ENCODE results near the gene MRRF. TPM values are rescaled to one million over a fixed set of nuclear protein-coding genes. Genes with fewer than 3 reads are reported as not detected.

Gene MRRF
- total RNA-seq, 1 donor from 2014 or later = 55.2 TPM

- Mint-ChIP-seq H3K27me3 (peaks cover 65% of the 10 kb centered on the region), H3K4me1 (peaks cover 29% of the 10 kb centered on the region), H3K9me3 (no peaks in the 10 kb centered on the region), H3K4me3 (no peak overlapping the region), H3K36me3 (ENCODE audit: low read depth) (no peaks in the 10 kb centered on the region), H3K27ac (no peak overlapping the region)
- TF ChIP-seq CTCF (IDR thresholded peaks at IDR 0.05) = no peak
- intact Hi-C loops (cut with micrococcal nuclease) = no loop called here
- ChIA-PET POLR2A (no interaction called here), CTCF (no interaction called here)
- ATAC-seq (ENCODE audit: low read depth) (no peak), DNase-seq (no peak)
Observed at GRCh38 chr9:122221183-122221811, 43.4 kb upstream of the MRRF start.

- ChIA-PET CTCF (no interaction called here), POLR2A (no interaction called here)
- DNase-seq = no peak
- Mint-ChIP-seq H3K9me3 (no peaks in the 10 kb centered on the region), H3K4me3 (no peak overlapping the region), H3K36me3 (ENCODE audit: low read depth) (no peaks in the 10 kb centered on the region), H3K27me3 (peaks cover 64% of the 10 kb centered on the region), H3K27ac (no peak overlapping the region), H3K4me1 (peaks cover 31% of the 10 kb centered on the region)
- intact Hi-C loops (cut with micrococcal nuclease) = no loop called here
- no peak for TF ChIP-seq CTCF (IDR thresholded peaks at IDR 0.05)
- no peak for ATAC-seq (ENCODE audit: low read depth)
Observed at GRCh38 chr9:122222791-122223190, 41.9 kb upstream of the MRRF start.

- CTCF ChIA-PET = no interaction called here
- POLR2A ChIA-PET = no interaction called here
Observed at GRCh38 chr9:122223435-122223834, 41.2 kb upstream of the MRRF start.

GRCh38 chr9:122225312-122226141 is 39.2 kb upstream of the MRRF start:
- POLR2A ChIA-PET = no interaction called here
- no peak for ATAC-seq (ENCODE audit: low read depth)
- H3K27me3 Mint-ChIP-seq = peaks cover 40% of the 10 kb centered on the region
- no peak for DNase-seq
- H3K9me3 Mint-ChIP-seq = no peaks in the 10 kb centered on the region
- H3K27ac Mint-ChIP-seq = no peak overlapping the region
- CTCF ChIA-PET = no interaction called here
- intact Hi-C loops (cut with micrococcal nuclease) = no loop called here
- peaks cover 10% of the 10 kb centered on the region for H3K4me1 Mint-ChIP-seq
- no peaks in the 10 kb centered on the region for H3K36me3 Mint-ChIP-seq (ENCODE audit: low read depth)
- no peak overlapping the region for H3K4me3 Mint-ChIP-seq
- no peak for TF ChIP-seq CTCF (IDR thresholded peaks at IDR 0.05)

More at GRCh38 chr9:122223435-122223834, 41.2 kb upstream of the MRRF start:
- intact Hi-C loops (cut with micrococcal nuclease) = no loop called here
- H3K27ac Mint-ChIP-seq = no peak overlapping the region
- no peaks in the 10 kb centered on the region for H3K36me3 Mint-ChIP-seq (ENCODE audit: low read depth)
- H3K27me3 Mint-ChIP-seq = peaks cover 58% of the 10 kb centered on the region
- H3K4me1 Mint-ChIP-seq = peaks cover 30% of the 10 kb centered on the region
- DNase-seq (no peak), ATAC-seq (ENCODE audit: low read depth) (no peak)
- H3K4me3 Mint-ChIP-seq = no peak overlapping the region
- no peak for TF ChIP-seq CTCF (IDR thresholded peaks at IDR 0.05)
- no peaks in the 10 kb centered on the region for H3K9me3 Mint-ChIP-seq

- H3K4me1 Mint-ChIP-seq = peaks cover 7% of the 10 kb centered on the region
Observed at GRCh38 chr9:122226142-122226757, 38.4 kb upstream of the MRRF start.

More at GRCh38 chr9:122226142-122226757, 38.4 kb upstream of the MRRF start:
- ChIA-PET POLR2A (no interaction called here), CTCF (no interaction called here)
- H3K9me3 Mint-ChIP-seq = no peaks in the 10 kb centered on the region
- no peak for TF ChIP-seq CTCF (IDR thresholded peaks at IDR 0.05)
- intact Hi-C loops (cut with micrococcal nuclease) = no loop called here
- H3K27ac Mint-ChIP-seq = no peak overlapping the region
- ATAC-seq (ENCODE audit: low read depth) (no peak), DNase-seq (no peak)
- no peaks in the 10 kb centered on the region for H3K36me3 Mint-ChIP-seq (ENCODE audit: low read depth)
- H3K27me3 Mint-ChIP-seq = peaks cover 37% of the 10 kb centered on the region
- H3K4me3 Mint-ChIP-seq = no peak overlapping the region

Data from activated B cell treated with CpG ODN at 0.5 μM for 24 hours (primary cell).